Osteoblast (primary cell): ENCODE data around the gene RAN. TPM values are rescaled to one million over a fixed set of nuclear protein-coding genes. Genes with fewer than 3 reads are reported as not detected.

Experiments
- DNase-seq: peaks from one replicate; pipeline ENCODE4 v3.0.0; 2011; ENCODE audit warnings: low spot score, mixed read lengths; ENCODE audit not compliant: insufficient read length; ENCODE audit errors: missing footprints
- H2AFZ ChIP-seq: 2 replicates; pipeline ENCODE4 v1.6.0; 2011; ENCODE audit warnings: mild to moderate bottlenecking, low read length
- H3K27ac ChIP-seq: 2 replicates; pipeline ENCODE4 v1.5.1; 2011; ENCODE audit warnings: mild to moderate bottlenecking, low read depth, low read length, moderate library complexity
- H3K27me3 ChIP-seq: 2 replicates; pipeline ENCODE4 v1.6.0; 2012; ENCODE audit warnings: mild to moderate bottlenecking, control low read depth, inconsistent platforms, low read length, moderate library complexity; ENCODE audit not compliant: insufficient read depth
- H3K36me3 ChIP-seq: 2 replicates; pipeline ENCODE4 v1.5.1; 2011; ENCODE audit warnings: mild to moderate bottlenecking, low read length, control low read depth, moderate library complexity; ENCODE audit not compliant: insufficient read depth
- H3K4me1 ChIP-seq: 2 replicates; pipeline ENCODE4 v1.5.1; 2011; ENCODE audit warnings: mild to moderate bottlenecking, low read length, control low read depth, moderate library complexity; ENCODE audit not compliant: insufficient read depth
- H3K4me2 ChIP-seq: 2 replicates; pipeline ENCODE4 v1.6.0; 2011; ENCODE audit warnings: mild to moderate bottlenecking, low read length; ENCODE audit not compliant: insufficient read depth
- H3K4me3 ChIP-seq: fragments of 200-600 bp; sonication (generic); 3 replicates; pipeline ENCODE4 v1.5.1; 2012; ENCODE audit warnings: mild to moderate bottlenecking, low read length, inconsistent platforms; ENCODE audit not compliant: insufficient read depth
- H3K79me2 ChIP-seq: 2 replicates; pipeline ENCODE4 v1.6.0; 2012; ENCODE audit warnings: mild to moderate bottlenecking, low read length, control low read depth, inconsistent platforms; ENCODE audit not compliant: insufficient read depth
- H3K9me3 ChIP-seq: 2 replicates; pipeline ENCODE4 v1.5.1; 2011; ENCODE audit warnings: low read depth, low read length, control low read depth
- H4K20me1 ChIP-seq: 2 replicates; pipeline ENCODE4 v1.6.0; 2012; ENCODE audit warnings: mild to moderate bottlenecking, low read length, control low read depth; ENCODE audit not compliant: insufficient read depth
- CTCF ChIP-seq: IDR thresholded peaks from 2 replicates; pipeline ENCODE4 v1.5.1; 2011; ENCODE audit warnings: mild to moderate bottlenecking, low read depth, low read length, moderate library complexity; ENCODE audit errors: extremely low read depth
- total RNA-seq: library from RNA; depleted of rRNA; stranded (reverse); fragments of >200 nt; gene quantifications from 2 replicates; pipeline ENCODE4 v1.2.3, GENCODE V29; 2012

The RAN gene
- total RNA-seq, 1 donor, result 436 TPM

- Histone ChIP-seq H3K27me3 (no peaks in the 10 kb centered on the region), H3K4me1 (peaks cover 21% of the 10 kb centered on the region), H3K4me3 (no peak overlapping the region), H4K20me1 (peaks cover 17% of the 10 kb centered on the region), H3K36me3 (no peaks in the 10 kb centered on the region), H3K27ac (no peak overlapping the region), H2AFZ (no peak overlapping the region), H3K9me3 (no peaks in the 10 kb centered on the region), H3K79me2 (peaks cover 62% of the 10 kb centered on the region), H3K4me2 (no peak overlapping the region)
- no peak for TF ChIP-seq CTCF
- no peak for DNase-seq
Observed at GRCh38 chr12:130828895-130829294, 43.0 kb upstream of the RAN start.

GRCh38 chr12:130829391-130830245, 42.2 kb upstream of the RAN start:
- no peak overlapping the region for H3K27ac ChIP-seq
- no peaks in the 10 kb centered on the region for H3K36me3 ChIP-seq
- peaks cover 66% of the 10 kb centered on the region for H3K79me2 ChIP-seq
- H4K20me1 ChIP-seq, result peaks cover 17% of the 10 kb centered on the region
- no peak overlapping the region for H2AFZ ChIP-seq
- no peaks in the 10 kb centered on the region for H3K27me3 ChIP-seq
- DNase-seq, result no peak
- H3K9me3 ChIP-seq, result no peaks in the 10 kb centered on the region
- H3K4me3 ChIP-seq, result no peak overlapping the region
- H3K4me2 ChIP-seq, result no peak overlapping the region
- H3K4me1 ChIP-seq, result peaks cover 21% of the 10 kb centered on the region
- TF ChIP-seq CTCF, result no peak

- no peak overlapping the region for H3K4me3 ChIP-seq
- H3K79me2 ChIP-seq, result peaks cover 68% of the 10 kb centered on the region
- no peaks in the 10 kb centered on the region for H3K9me3 ChIP-seq
- no peak overlapping the region for H2AFZ ChIP-seq
- TF ChIP-seq CTCF, result no peak
- H3K27me3 ChIP-seq, result no peaks in the 10 kb centered on the region
- H3K36me3 ChIP-seq, result peaks cover 2% of the 10 kb centered on the region
- H3K4me1 ChIP-seq, result peaks cover 21% of the 10 kb centered on the region
- no peak for DNase-seq
- H3K27ac ChIP-seq, result no peak overlapping the region
- H4K20me1 ChIP-seq, result peaks cover 17% of the 10 kb centered on the region
- no peak overlapping the region for H3K4me2 ChIP-seq
Observed at GRCh38 chr12:130830246-130830551, 41.7 kb upstream of the RAN start.

GRCh38 chr12:130831246-130831645, 40.6 kb upstream of the RAN start:
- TF ChIP-seq CTCF, result no peak
- no peak overlapping the region for H2AFZ ChIP-seq
- peaks cover 17% of the 10 kb centered on the region for H4K20me1 ChIP-seq
- peaks cover 16% of the 10 kb centered on the region for H3K4me1 ChIP-seq
- no peak overlapping the region for H3K4me3 ChIP-seq
- H3K27me3 ChIP-seq, result no peaks in the 10 kb centered on the region
- H3K79me2 ChIP-seq, result peaks cover 73% of the 10 kb centered on the region
- no peak overlapping the region for H3K27ac ChIP-seq
- no peak overlapping the region for H3K4me2 ChIP-seq
- no peaks in the 10 kb centered on the region for H3K9me3 ChIP-seq
- peaks cover 2% of the 10 kb centered on the region for H3K36me3 ChIP-seq
- no peak for DNase-seq
